ENCODE data around the gene SPATA20.

Gene SPATA20

GRCh38 chr17:50539762-50540559 is 7.0 kb upstream of the SPATA20 start:
- no peak overlapping the region for H3K4me3 ChIP-seq (ENCODE audit: low read length)
- TF ChIP-seq ZNF274 (IDR thresholded peaks at IDR 0.05; ENCODE audit: low read depth, low read length), result no peak

GRCh38 chr17:50540560-50541401 is 6.2 kb upstream of the SPATA20 start:
- no peak for TF ChIP-seq ZNF274 (IDR thresholded peaks at IDR 0.05; ENCODE audit: low read depth, low read length)
- H3K4me3 ChIP-seq (ENCODE audit: low read length), result no peak overlapping the region

DNA sequence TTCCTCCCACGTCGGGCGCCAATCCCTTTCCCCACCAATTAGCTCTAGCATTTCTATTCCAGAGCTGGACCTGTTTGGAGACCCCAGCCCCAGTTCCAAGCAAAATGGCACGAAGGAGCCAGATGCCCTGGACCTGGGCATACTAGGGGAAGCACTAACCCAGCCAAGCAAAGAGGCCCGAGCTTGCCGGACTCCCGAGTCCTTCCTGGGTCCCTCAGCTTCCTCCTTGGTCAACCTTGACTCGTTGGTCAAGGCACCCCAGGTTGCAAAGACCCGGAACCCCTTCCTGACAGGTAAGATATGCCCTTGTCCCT is 5.6 kb upstream of the SPATA20 start:
- no peak overlapping the region; the same call in 1 of the 2 replicates for H3K4me3 ChIP-seq (ENCODE audit: low read length)
- no peak for TF ChIP-seq ZNF274 (IDR thresholded peaks at IDR 0.05; ENCODE audit: low read depth, low read length)

- TF ChIP-seq ZNF274 (IDR thresholded peaks at IDR 0.05; ENCODE audit: low read depth, low read length), result no peak
- H3K4me3 ChIP-seq (ENCODE audit: low read length), result peak overlapping the region; percentile 55; the same call in 1 of the 2 replicates
Measured at GRCh38 chr17:50541716-50542688, 5.0 kb upstream of the SPATA20 start.

DNA sequence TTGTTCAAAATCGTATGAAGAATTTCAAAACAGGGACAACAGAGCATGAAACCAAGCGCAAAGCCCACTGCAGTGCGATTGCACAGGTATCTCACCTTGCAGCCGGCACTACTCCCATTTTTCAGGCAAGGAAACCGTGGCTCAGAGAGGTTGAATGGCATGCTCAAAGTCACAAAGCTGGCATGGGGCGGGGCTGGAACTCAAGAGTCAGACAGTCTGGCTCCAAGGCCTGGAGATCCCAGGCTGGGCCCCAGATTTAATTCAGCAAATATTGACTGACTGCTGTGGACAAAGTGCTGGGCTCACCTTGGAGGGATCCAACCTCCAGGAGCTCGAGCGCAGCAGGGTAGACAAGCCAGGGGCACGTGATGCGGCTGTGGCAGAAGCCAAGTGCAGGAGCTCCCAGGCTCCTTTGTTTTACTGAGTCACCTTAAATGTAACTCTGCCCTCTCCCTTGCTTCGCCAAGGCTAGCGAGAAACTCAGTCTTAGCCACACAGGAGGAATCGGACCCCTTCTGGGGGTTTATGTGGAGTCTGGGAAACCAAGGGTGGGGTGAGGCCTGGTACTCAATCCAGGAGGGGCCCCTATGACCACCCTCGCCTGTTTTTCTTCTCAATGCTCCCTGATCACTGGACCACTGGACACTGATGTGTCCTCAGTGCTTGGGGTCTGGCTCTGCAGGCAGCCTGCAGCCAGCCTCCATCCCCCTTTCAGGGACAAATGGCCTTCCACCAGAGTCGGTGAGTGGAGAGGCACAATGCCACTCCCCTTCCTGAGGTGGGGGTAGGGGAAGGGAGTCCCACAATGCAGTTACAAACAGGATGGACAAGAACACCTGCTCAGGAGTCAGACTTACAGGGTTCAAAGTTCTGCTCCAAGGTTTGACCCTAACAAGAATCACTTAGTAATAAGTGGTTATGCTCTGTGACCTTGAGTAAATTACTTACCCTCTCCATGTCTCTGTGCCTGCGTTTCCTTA is 3.9 kb upstream of the SPATA20 start:
- no peak for TF ChIP-seq ZNF274 (IDR thresholded peaks at IDR 0.05; ENCODE audit: low read depth, low read length)

GRCh38 chr17:50544516-50544915 is 2.5 kb upstream of the SPATA20 start:
- no peak for TF ChIP-seq ZNF274 (IDR thresholded peaks at IDR 0.05; ENCODE audit: low read depth, low read length)
- H3K4me3 ChIP-seq (ENCODE audit: low read length), result no peak overlapping the region

More for the DNA sequence above, 3.9 kb upstream of the SPATA20 start:
- H3K4me3 ChIP-seq (ENCODE audit: low read length), result no peak overlapping the region

DNA sequence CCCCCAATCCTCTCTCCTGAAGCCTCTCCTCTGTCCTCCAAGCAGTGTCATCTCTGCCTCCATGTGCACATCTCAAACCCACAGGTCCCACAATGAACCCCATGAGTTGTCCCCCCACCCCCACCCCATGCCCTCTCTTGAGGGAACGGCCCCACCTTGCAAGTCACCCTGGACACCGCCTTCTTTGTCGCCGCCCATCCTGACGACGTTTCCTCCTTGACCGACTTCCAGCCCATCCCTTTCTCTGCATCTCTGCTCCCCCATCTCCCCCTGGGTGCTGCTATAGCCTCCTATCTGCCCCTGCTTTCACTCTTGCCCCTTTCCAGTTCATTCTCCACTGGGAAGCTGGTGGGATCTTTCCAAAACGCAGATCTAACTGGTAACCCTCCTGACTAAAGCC is 1.7 kb upstream of the SPATA20 start:
- no peak for TF ChIP-seq ZNF274 (IDR thresholded peaks at IDR 0.05; ENCODE audit: low read depth, low read length)
- H3K4me3 ChIP-seq (ENCODE audit: low read length), result no peak overlapping the region

GRCh38 chr17:50546701-50547034 is 306 bp upstream of the SPATA20 start:
- H3K4me3 ChIP-seq (ENCODE audit: low read length), result no peak overlapping the region; the same call in 1 of the 2 replicates
- no peak for TF ChIP-seq ZNF274 (IDR thresholded peaks at IDR 0.05; ENCODE audit: low read depth, low read length)

GRCh38 chr17:50547736-50548083 is 736 bp downstream of the SPATA20 start:
- H3K4me3 ChIP-seq (ENCODE audit: low read length), result no peak overlapping the region
- TF ChIP-seq ZNF274 (IDR thresholded peaks at IDR 0.05; ENCODE audit: low read depth, low read length), result no peak

DNA sequence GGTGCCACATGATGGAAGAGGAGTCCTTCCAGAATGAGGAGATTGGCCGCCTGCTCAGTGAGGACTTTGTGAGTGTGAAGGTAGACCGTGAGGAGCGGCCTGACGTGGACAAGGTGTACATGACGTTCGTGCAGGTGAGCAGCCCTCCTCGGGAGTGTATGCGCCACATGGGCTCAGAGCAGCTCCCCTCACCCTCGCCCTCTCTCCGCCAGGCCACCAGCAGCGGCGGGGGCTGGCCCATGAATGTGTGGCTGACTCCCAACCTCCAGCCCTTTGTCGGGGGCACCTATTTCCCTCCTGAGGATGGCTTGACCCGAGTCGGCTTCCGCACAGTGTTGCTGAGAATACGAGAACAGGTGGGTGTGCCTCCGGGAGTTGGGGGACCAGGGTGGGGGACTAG is 1.9 kb downstream of the SPATA20 start:
- H3K4me3 ChIP-seq (ENCODE audit: low read length), result no peak overlapping the region

DNA sequence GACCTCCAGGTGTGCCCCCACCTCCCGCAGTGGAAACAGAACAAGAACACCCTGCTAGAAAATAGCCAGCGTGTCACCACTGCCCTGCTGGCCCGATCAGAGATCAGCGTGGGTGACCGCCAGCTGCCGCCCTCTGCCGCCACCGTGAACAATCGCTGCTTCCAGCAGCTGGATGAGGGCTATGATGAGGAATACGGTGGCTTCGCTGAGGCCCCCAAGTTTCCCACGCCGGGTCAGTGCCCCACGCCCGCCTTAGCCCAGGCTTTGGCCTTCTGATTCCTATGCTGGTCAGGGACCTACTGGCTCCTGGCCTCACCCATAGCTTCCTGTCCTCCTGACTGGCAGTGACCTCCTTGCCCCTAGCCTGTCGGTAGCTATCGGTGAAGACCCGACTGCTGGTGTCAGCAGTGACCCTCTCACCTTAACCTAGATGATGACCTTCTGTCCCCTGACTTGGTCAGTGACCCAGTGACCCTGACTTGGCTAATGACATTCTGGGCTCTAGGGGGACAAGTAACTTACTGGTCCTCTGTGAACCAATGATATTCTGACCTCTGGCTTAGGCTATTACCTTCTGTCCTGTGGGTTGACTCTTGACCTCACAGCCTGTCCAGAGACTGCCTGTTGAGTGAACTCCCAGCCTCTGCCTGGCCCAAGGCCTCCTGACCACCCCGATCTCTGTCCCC is 2.4 kb downstream of the SPATA20 start:
- no peak overlapping the region for H3K4me3 ChIP-seq (ENCODE audit: low read length)
- no peak for TF ChIP-seq ZNF274 (IDR thresholded peaks at IDR 0.05; ENCODE audit: low read depth, low read length)

More for the DNA sequence above, 1.9 kb downstream of the SPATA20 start:
- TF ChIP-seq ZNF274 (IDR thresholded peaks at IDR 0.05; ENCODE audit: low read depth, low read length), result no peak

DNA sequence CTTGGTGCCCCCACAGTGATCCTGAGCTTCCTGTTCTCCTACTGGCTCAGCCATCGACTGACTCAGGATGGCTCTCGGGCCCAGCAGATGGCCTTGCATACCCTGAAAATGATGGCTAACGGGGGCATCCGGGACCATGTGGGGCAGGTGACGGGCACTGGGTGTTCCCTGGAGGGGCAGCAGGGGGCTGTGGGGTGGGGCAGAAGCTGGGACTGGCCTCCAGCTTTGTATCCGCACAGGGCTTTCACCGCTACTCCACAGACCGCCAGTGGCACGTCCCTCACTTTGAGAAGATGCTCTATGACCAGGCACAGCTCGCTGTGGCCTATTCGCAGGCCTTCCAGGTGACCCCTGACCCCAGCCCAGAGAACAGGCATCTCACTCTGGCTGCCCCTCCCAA is 3.0 kb downstream of the SPATA20 start:
- no peak overlapping the region for H3K4me3 ChIP-seq (ENCODE audit: low read length)
- TF ChIP-seq ZNF274 (IDR thresholded peaks at IDR 0.05; ENCODE audit: low read depth, low read length), result no peak

Measured in GM08714 (cell line).